ENCODE results near the gene MX2.

- TF ChIP-seq, protein P1, sequence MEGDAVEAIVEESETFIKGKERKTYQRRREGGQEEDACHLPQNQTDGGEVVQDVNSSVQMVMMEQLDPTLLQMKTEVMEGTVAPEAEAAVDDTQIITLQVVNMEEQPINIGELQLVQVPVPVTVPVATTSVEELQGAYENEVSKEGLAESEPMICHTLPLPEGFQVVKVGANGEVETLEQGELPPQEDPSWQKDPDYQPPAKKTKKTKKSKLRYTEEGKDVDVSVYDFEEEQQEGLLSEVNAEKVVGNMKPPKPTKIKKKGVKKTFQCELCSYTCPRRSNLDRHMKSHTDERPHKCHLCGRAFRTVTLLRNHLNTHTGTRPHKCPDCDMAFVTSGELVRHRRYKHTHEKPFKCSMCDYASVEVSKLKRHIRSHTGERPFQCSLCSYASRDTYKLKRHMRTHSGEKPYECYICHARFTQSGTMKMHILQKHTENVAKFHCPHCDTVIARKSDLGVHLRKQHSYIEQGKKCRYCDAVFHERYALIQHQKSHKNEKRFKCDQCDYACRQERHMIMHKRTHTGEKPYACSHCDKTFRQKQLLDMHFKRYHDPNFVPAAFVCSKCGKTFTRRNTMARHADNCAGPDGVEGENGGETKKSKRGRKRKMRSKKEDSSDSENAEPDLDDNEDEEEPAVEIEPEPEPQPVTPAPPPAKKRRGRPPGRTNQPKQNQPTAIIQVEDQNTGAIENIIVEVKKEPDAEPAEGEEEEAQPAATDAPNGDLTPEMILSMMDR (IDR thresholded peaks at IDR 0.05), result no peak
- no peak for TF ChIP-seq POLR2A (IDR thresholded peaks at IDR 0.05)
Observed at GRCh38 chr21:41350436-41351155, 11.2 kb upstream of the MX2 start.
